ENCODE results near the gene TH. TPM values are rescaled to one million over a fixed set of nuclear protein-coding genes. Genes with fewer than 3 reads are reported as not detected.
A peak's percentile ranks its signal among the peaks of the same experiment; 100 is the strongest.

TH gene
- total and polyA plus RNA-seq, 2 experiments from 2014 or later = 0.34 TPM; not detected in 1

DNA sequence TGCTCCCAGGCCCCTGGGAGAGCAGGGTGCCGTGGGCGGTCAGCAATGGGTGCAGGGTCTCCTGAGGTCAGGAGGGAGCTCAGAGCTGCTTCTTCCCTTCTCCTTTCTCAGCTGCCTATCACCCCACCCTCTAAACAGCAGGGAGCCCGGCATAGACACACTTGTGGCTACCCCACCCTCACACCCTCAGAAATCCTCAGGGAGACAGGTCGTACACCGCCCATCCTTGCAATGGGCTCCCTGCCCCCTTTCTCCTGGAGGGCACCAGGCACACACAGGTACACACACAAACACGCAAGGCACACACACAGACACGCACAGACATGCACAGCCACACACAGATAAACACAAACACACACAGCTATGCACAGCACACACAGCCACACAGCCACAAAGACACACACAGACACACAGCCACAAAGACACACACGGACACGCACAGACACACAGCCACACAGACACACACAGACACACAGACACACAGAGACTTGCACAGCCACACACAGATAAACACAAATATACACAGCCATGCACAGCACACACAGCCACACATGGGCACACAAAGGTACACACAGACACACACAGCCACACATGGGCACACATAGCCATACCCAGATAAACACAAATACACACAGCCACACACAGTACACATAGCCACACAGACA, 44.9 kb upstream of the TH start (continued):
- TF ChIP-seq, protein P1, sequence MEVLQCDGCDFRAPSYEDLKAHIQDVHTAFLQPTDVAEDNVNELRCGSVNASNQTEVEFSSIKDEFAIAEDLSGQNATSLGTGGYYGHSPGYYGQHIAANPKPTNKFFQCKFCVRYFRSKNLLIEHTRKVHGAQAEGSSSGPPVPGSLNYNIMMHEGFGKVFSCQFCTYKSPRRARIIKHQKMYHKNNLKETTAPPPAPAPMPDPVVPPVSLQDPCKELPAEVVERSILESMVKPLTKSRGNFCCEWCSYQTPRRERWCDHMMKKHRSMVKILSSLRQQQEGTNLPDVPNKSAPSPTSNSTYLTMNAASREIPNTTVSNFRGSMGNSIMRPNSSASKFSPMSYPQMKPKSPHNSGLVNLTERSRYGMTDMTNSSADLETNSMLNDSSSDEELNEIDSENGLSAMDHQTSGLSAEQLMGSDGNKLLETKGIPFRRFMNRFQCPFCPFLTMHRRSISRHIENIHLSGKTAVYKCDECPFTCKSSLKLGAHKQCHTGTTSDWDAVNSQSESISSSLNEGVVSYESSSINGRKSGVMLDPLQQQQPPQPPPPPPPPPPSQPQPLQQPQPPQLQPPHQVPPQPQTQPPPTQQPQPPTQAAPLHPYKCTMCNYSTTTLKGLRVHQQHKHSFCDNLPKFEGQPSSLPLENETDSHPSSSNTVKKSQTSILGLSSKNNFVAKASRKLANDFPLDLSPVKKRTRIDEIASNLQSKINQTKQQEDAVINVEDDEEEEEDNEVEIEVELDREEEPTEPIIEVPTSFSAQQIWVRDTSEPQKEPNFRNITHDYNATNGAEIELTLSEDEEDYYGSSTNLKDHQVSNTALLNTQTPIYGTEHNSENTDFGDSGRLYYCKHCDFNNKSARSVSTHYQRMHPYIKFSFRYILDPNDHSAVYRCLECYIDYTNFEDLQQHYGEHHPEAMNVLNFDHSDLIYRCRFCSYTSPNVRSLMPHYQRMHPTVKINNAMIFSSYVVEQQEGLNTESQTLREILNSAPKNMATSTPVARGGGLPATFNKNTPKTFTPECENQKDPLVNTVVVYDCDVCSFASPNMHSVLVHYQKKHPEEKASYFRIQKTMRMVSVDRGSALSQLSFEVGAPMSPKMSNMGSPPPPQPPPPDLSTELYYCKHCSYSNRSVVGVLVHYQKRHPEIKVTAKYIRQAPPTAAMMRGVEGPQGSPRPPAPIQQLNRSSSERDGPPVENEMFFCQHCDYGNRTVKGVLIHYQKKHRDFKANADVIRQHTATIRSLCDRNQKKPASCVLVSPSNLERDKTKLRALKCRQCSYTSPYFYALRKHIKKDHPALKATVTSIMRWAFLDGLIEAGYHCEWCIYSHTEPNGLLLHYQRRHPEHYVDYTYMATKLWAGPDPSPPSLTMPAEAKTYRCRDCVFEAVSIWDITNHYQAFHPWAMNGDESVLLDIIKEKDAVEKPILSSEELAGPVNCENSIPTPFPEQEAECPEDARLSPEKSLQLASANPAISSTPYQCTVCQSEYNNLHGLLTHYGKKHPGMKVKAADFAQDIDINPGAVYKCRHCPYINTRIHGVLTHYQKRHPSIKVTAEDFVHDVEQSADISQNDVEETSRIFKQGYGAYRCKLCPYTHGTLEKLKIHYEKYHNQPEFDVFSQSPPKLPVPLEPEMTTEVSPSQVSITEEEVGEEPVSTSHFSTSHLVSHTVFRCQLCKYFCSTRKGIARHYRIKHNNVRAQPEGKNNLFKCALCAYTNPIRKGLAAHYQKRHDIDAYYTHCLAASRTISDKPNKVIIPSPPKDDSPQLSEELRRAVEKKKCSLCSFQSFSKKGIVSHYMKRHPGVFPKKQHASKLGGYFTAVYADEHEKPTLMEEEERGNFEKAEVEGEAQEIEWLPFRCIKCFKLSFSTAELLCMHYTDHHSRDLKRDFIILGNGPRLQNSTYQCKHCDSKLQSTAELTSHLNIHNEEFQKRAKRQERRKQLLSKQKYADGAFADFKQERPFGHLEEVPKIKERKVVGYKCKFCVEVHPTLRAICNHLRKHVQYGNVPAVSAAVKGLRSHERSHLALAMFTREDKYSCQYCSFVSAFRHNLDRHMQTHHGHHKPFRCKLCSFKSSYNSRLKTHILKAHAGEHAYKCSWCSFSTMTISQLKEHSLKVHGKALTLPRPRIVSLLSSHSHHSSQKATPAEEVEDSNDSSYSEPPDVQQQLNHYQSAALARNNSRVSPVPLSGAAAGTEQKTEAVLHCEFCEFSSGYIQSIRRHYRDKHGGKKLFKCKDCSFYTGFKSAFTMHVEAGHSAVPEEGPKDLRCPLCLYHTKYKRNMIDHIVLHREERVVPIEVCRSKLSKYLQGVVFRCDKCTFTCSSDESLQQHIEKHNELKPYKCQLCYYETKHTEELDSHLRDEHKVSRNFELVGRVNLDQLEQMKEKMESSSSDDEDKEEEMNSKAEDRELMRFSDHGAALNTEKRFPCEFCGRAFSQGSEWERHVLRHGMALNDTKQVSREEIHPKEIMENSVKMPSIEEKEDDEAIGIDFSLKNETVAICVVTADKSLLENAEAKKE (CRISPR knock-in tag; IDR thresholded peaks at IDR 0.05) = no peak
- no peak for TF ChIP-seq EZH2phosphoT487 (IDR thresholded peaks at IDR 0.05; ENCODE audit: unreplicated experiment)
- TF ChIP-seq, protein P2, sequence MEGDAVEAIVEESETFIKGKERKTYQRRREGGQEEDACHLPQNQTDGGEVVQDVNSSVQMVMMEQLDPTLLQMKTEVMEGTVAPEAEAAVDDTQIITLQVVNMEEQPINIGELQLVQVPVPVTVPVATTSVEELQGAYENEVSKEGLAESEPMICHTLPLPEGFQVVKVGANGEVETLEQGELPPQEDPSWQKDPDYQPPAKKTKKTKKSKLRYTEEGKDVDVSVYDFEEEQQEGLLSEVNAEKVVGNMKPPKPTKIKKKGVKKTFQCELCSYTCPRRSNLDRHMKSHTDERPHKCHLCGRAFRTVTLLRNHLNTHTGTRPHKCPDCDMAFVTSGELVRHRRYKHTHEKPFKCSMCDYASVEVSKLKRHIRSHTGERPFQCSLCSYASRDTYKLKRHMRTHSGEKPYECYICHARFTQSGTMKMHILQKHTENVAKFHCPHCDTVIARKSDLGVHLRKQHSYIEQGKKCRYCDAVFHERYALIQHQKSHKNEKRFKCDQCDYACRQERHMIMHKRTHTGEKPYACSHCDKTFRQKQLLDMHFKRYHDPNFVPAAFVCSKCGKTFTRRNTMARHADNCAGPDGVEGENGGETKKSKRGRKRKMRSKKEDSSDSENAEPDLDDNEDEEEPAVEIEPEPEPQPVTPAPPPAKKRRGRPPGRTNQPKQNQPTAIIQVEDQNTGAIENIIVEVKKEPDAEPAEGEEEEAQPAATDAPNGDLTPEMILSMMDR (conservative IDR thresholded peaks at IDR 0.05; ENCODE audit: low read depth in 2 of 2) = no peak

DNA sequence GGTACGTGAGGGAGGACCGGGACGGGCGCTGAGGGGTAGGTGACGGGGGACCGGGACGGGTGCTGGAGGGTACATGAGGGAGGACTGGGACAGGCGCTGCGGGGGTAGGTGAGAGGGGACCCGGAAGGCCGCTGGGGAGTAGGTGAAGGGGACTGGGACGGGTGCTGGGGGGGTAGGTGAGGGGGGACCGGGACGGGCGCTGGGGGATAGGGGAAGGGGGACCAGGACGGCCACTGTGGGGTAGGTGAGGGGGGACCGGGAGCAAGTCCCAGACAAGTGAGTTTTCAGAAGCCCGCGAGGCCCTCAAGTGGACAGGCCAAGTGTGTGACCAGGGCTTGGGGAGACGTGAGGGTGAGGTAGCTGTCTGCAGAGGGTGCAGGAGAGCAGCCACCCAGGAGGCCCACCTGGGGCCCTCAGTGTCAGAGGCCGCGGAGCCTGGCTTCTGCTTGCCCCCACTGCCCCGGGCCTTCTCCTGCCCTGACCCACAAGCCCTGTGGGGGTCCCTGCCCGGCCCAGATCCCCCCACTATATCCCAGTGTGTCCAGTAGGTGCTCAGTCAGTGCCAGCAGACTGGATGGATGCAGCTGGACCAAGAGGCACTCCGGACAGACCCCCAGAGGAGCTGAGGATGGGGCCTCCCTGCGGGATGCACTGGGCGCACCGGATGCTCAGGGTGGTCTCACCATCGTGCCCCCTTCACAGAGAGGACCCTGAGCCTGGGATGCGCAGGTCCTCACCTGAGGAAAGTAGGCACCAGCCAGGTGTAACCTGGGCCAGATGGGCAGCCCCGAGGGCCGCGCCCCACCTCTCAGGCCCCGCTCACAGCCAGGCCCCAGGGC, 44.2 kb upstream of the TH start:
- ATAC-seq (no peak; the same call in 2 of the 3 replicates), DNase-seq (ENCODE audit: low spot score) (no peak)
- H3K9me3 Mint-ChIP-seq = peaks cover 6% of the 10 kb centered on the region; the same call in 2 of the 3 replicates
- Histone ChIP-seq H3K36me3 (ENCODE audit: insufficient read depth) (no peaks in the 10 kb centered on the region), H3K9me2 (ENCODE audit: insufficient read depth) (0 out of 2 replicates have a peak, but pooled peaks cover 1% of the 10 kb centered on the region), H4K20me1 (replicated peaks; ENCODE audit: insufficient read depth) (no peaks in the 10 kb centered on the region), H3K27me3 (ENCODE audit: insufficient read depth) (no peaks in the 10 kb centered on the region), H3F3A (replicated peaks; ENCODE audit: low read depth) (no peaks in the 10 kb centered on the region), H3K79me2 (replicated peaks; ENCODE audit: insufficient read depth) (no peaks in the 10 kb centered on the region), H3K27ac (ENCODE audit: low read depth) (no peak overlapping the region), H3K4me2 (no peak overlapping the region), H3K4me3 (no peak overlapping the region), H2AFZ (no peak overlapping the region), H3K4me1 (ENCODE audit: insufficient read depth) (peaks cover 10% of the 10 kb centered on the region; the same call in 1 of the 2 replicates)
- H3K27ac Mint-ChIP-seq = no peak overlapping the region
- no peaks in the 10 kb centered on the region for H3K36me3 Mint-ChIP-seq (ENCODE audit: low read depth)
- H3K27me3 Mint-ChIP-seq (ENCODE audit: insufficient read depth, low read depth, poor library complexity) = peaks cover 27% of the 10 kb centered on the region
- TF ChIP-seq REST (IDR thresholded peaks at IDR 0.05; ENCODE audit: unreplicated experiment) (no peak), STAT1 (IDR thresholded peaks at IDR 0.05; ENCODE audit: unreplicated experiment) (no peak), POLR2AphosphoS5 (IDR thresholded peaks at IDR 0.05; ENCODE audit: low read depth) (no peak)
- TF ChIP-seq, protein P2 (conservative IDR thresholded peaks at IDR 0.05; ENCODE audit: low read depth in 2 of 2) = peak in 1 of 2 experiments; percentile 42; a peak in 2 of 4 replicates
- no peak overlapping the region for H3K4me3 Mint-ChIP-seq
- peaks cover 32% of the 10 kb centered on the region for H3K4me1 Mint-ChIP-seq

All from GM23338 (cell line).